HG03103 (cell line): Measurements from ENCODE around the gene TENM4.

Experiments
- ATAC-seq: cut with Tn5 transposase; IDR thresholded peaks from one replicate; pipeline ENCODE4 v1.9.1; 2021; ENCODE audit warnings: low read depth; ENCODE audit not compliant: unreplicated experiment

Gene TENM4

GRCh38 chr11:78664636-78665035 lies 776.2 kb downstream of the TENM4 start:
- ATAC-seq = no peak

GRCh38 chr11:78662811-78663210 lies 778.0 kb downstream of the TENM4 start:
- no peak for ATAC-seq

GRCh38 chr11:78660471-78660870 lies 780.4 kb downstream of the TENM4 start:
- ATAC-seq = no peak

- ATAC-seq = no peak
Measured at GRCh38 chr11:78659326-78660270, 781.2 kb downstream of the TENM4 start.

GRCh38 chr11:78657968-78658839 lies 782.6 kb downstream of the TENM4 start:
- no peak for ATAC-seq

- no peak for ATAC-seq
Measured at GRCh38 chr11:78657441-78657840, 783.4 kb downstream of the TENM4 start.

GRCh38 chr11:78656984-78657383 lies 783.8 kb downstream of the TENM4 start:
- ATAC-seq = no peak

- ATAC-seq = no peak
Measured at GRCh38 chr11:78656327-78656726, 784.5 kb downstream of the TENM4 start.

GRCh38 chr11:78655561-78655960 lies 785.3 kb downstream of the TENM4 start:
- no peak for ATAC-seq

GRCh38 chr11:78654866-78655265 lies 786.0 kb downstream of the TENM4 start:
- no peak for ATAC-seq

- ATAC-seq = no peak
Measured at GRCh38 chr11:78654071-78654470, 786.8 kb downstream of the TENM4 start.

- ATAC-seq = no peak
Measured at GRCh38 chr11:78653294-78653909, 787.4 kb downstream of the TENM4 start.

- no peak for ATAC-seq
Measured at GRCh38 chr11:78652843-78653239, 788.0 kb downstream of the TENM4 start.

- no peak for ATAC-seq
Measured at GRCh38 chr11:78651923-78652842, 788.6 kb downstream of the TENM4 start.

- no peak for ATAC-seq
Measured at GRCh38 chr11:78651136-78651775, 789.6 kb downstream of the TENM4 start.

- no peak for ATAC-seq
Measured at GRCh38 chr11:78649361-78650215, 791.2 kb downstream of the TENM4 start.

GRCh38 chr11:78647986-78648875 lies 792.6 kb downstream of the TENM4 start:
- no peak for ATAC-seq
